Neural crest cell (in vitro differentiated cells): ENCODE data around the gene PRSS12. TPM values are rescaled to one million over a fixed set of nuclear protein-coding genes. Genes with fewer than 3 reads are reported as not detected.

Experiments
- DNase-seq: peaks from one replicate; pipeline ENCODE4 v3.0.0; 2021; ENCODE audit warnings: low read depth, mixed read lengths, low spot score
- H3K27ac Mint-ChIP-seq: one replicate; pipeline ENCODE4 v1.8.0; 2021; ENCODE audit warnings: mild to moderate bottlenecking, mixed read lengths; ENCODE audit not compliant: unreplicated experiment
- H3K27me3 Mint-ChIP-seq: 2 replicates; pipeline ENCODE4 v1.8.0; 2021; ENCODE audit warnings: low read depth, mild to moderate bottlenecking, mixed read lengths
- H3K36me3 Mint-ChIP-seq: 2 replicates; pipeline ENCODE4 v1.8.0; 2021; ENCODE audit warnings: low read depth, mild to moderate bottlenecking, mixed read lengths
- H3K4me1 Mint-ChIP-seq: 2 replicates; pipeline ENCODE4 v1.8.0; 2021; ENCODE audit warnings: mixed read lengths
- H3K4me3 Mint-ChIP-seq: one replicate; pipeline ENCODE4 v1.8.0; 2021; ENCODE audit warnings: mild to moderate bottlenecking, mixed read lengths
- H3K9me3 Mint-ChIP-seq: 2 replicates; pipeline ENCODE4 v1.8.0; 2021; ENCODE audit warnings: mixed read lengths
- CTCF ChIP-seq: fragments of 200-600 bp; sonication (generic); conservative IDR thresholded peaks from 2 replicates; pipeline ENCODE4 v1.5.0; 2021; ENCODE audit warnings: antibody characterized with exemption, mild to moderate bottlenecking
- total RNA-seq: library from RNA; stranded (reverse); gene quantifications from 2 replicates; pipeline ENCODE4 v1.2.1, GENCODE V29; 2021

PRSS12 gene
- total RNA-seq, 1 donor from 2014 or later: 1.7 TPM

- Mint-ChIP-seq H3K27ac (no peak overlapping the region), H3K9me3 (no peaks in the 10 kb centered on the region), H3K36me3 (no peaks in the 10 kb centered on the region), H3K4me1 (peaks cover 5% of the 10 kb centered on the region), H3K27me3 (no peaks in the 10 kb centered on the region), H3K4me3 (no peak overlapping the region)
- DNase-seq: no peak
- TF ChIP-seq CTCF: no peak
Observed at GRCh38 chr4:118322831-118323502, 29.8 kb downstream of the PRSS12 start.

GRCh38 chr4:118318931-118319330 lies 33.9 kb downstream of the PRSS12 start:
- TF ChIP-seq CTCF: no peak
- H3K4me3 Mint-ChIP-seq: no peak overlapping the region

GRCh38 chr4:118317691-118318090 lies 35.1 kb downstream of the PRSS12 start:
- no peak overlapping the region for H3K4me3 Mint-ChIP-seq
- TF ChIP-seq CTCF: no peak
- H3K27ac Mint-ChIP-seq: no peak overlapping the region
- peaks cover 27% of the 10 kb centered on the region for H3K4me1 Mint-ChIP-seq
- no peaks in the 10 kb centered on the region for H3K9me3 Mint-ChIP-seq
- H3K27me3 Mint-ChIP-seq: no peaks in the 10 kb centered on the region
- no peak for DNase-seq
- H3K36me3 Mint-ChIP-seq: no peaks in the 10 kb centered on the region

More at GRCh38 chr4:118318931-118319330, 33.9 kb downstream of the PRSS12 start:
- Mint-ChIP-seq H3K27me3 (no peaks in the 10 kb centered on the region), H3K36me3 (no peaks in the 10 kb centered on the region), H3K9me3 (no peaks in the 10 kb centered on the region), H3K4me1 (peaks cover 19% of the 10 kb centered on the region), H3K27ac (no peak overlapping the region)
- no peak for DNase-seq

- Mint-ChIP-seq H3K4me1 (peaks cover 40% of the 10 kb centered on the region), H3K4me3 (no peak overlapping the region), H3K27ac (no peak overlapping the region), H3K36me3 (no peaks in the 10 kb centered on the region), H3K9me3 (no peaks in the 10 kb centered on the region), H3K27me3 (no peaks in the 10 kb centered on the region)
- DNase-seq: no peak
- no peak for TF ChIP-seq CTCF
Observed at GRCh38 chr4:118314221-118314620, 38.6 kb downstream of the PRSS12 start.

GRCh38 chr4:118313098-118313497 lies 39.7 kb downstream of the PRSS12 start:
- DNase-seq: no peak
- Mint-ChIP-seq H3K27me3 (no peaks in the 10 kb centered on the region), H3K4me1 (peaks cover 50% of the 10 kb centered on the region), H3K9me3 (no peaks in the 10 kb centered on the region), H3K4me3 (no peak overlapping the region), H3K27ac (no peak overlapping the region), H3K36me3 (no peaks in the 10 kb centered on the region)
- TF ChIP-seq CTCF: no peak
